Activated gamma-delta T cell treated with Interleukin-2 at 50 U/mL for 16 hours (primary cell): ENCODE measurements around the gene SSNA1.
A peak's percentile ranks its signal among the peaks of the same experiment; 100 is the strongest.

ENCODE experiments used
- DNase-seq: peaks from one replicate; pipeline ENCODE4 v3.0.0-alpha.2; 2020

SSNA1 gene

DNA sequence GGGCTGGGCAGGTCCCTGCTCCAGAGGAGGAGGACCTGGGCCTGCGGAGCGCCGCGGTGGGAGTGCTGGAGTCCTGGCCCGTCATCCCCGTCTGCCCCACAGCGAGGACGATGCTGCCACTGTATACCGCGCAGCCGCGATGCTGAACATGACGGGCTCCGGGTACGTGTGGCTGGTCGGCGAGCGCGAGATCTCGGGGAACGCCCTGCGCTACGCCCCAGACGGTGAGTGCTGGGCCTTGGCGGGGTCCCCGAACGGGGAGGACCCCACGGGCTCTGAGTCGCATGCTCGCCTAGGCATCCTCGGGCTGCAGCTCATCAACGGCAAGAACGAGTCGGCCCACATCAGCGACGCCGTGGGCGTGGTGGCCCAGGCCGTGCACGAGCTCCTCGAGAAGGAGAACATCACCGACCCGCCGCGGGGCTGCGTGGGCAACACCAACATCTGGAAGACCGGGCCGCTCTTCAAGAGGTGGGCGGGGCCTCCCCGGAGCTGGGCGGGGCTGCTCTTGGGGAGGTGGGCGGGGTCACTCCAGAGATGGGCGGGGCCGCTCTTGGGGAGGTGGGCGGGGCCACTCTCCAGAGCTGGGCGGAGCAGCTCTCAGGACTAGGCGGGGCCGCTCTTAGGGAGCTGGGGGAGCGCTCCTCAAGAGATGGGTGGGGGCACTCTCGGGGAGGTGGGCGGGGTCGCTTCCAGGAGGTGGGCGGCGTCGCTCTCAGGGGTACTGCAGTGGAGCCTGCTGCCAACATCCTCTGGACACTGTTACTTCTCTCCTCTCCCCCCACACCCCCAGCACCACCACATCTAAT is 31.7 kb upstream of the SSNA1 start:
- peak; percentile 45 for DNase-seq

DNA sequence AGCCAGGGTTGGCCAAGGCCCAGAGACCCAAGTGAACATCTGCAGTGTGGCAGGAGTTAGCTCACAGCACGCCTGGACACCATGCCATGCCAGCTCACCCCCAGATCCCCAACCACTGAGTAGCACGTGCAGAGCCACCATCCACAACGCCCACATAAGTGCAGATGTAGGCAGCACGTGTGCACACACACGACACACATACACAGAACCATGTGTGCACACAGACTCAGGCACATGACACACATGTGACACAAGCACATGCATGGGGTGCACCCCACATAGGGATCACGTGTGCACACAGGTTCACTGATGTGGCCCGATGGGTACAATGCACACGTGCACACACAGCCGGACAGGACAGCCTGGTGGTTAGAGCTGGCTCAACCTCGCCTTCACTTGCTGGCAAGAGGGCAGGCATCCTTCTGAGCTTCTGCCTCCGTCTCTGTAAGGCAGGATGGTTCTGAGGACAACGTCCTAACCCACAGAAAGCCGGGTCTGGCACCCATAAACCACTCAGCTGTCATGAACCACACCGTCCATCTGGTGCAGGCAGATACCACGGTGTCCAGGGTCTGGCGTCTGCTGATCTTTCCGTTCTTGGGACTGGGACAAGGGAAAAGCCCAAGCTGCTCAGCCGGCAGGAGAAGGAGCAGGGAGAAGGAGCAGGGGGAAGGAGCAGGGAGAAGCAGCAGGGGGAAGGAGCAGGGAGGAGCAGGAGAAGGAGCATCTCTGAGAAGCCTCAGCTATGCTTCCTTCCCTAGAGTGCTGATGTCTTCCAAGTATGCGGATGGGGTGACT is 30.7 kb upstream of the SSNA1 start:
- DNase-seq = no peak

DNA sequence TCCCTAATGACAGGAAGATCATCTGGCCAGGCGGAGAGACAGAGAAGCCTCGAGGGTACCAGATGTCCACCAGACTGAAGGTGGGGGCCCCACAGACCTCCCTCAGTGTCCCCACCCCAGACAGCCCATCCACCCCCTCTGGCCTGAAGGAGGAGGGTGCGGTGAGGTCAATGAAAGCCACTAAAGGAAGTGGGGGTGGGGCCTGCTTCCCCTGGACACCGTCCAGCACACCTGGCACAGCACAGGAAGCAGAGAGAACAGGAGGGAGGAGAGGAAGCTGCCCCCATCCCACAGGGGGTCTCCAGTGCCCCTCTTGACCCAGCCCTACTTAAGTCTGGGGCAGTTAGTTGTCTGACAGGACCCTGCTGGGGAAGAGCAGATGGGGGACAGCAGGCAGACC is 29.9 kb upstream of the SSNA1 start:
- DNase-seq = no peak

DNA sequence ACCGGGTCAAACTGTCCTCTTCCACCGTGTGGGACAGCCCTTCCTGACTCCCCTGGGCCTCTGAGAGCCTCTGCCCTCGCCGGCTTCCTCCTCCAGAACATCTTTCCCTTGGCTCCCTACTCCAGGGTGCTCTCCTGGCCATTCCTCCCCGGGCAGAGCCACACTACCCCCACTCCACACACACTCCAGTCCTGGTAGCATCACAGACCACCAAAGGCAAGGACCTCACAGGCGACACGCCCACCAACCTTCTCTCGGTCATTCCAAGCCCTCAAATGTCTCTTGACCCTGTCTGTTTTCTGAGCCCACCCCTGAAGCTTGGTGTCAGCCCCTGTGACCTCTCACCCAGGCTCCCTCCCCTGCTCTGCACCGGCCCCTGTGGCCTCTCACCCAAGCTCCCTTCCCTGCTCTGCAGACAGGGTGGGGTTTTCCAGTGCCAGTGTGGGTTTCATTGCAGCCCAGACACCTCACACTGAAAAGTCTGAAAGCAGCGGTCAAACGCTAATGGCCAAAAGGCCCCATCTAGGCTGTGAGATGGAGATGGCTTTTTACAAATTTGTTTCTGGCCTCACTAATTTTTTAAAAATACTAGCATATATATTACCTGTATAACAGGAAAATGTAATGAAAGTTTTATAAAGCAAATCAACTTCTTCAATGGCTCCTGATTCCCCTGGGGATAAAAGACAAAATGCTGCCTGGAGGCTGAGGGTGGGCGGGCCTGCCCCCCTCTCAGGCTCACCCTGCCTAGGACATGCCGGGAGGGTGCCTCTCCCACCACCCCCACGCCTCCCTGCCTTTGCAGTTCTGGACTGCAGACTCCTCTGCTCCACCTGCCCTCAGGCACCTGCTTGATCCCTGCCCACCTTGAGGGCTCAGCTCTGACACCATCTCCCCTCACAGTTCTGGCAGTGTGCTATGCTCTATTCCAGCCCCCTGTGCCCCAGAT is 29.1 kb upstream of the SSNA1 start:
- DNase-seq = no peak

DNA sequence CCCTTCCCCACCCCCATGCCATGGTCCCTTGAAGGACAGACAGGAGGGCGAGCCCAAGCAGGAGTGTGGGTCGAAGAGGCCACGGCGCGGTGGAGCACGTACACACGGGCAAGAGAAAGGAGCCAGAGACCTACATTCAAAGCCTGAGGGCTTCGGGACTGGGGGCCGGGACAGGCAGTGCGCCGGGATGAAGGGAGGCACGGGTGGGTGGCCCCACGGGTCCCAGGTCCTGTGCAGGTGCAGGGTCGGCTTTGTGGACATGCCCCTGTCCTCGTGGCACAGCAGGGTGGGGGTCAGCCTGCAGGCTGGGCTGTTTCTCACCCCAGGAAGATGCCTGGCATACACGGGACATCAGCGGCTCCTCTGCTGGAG is 28.4 kb upstream of the SSNA1 start:
- DNase-seq = no peak

DNA sequence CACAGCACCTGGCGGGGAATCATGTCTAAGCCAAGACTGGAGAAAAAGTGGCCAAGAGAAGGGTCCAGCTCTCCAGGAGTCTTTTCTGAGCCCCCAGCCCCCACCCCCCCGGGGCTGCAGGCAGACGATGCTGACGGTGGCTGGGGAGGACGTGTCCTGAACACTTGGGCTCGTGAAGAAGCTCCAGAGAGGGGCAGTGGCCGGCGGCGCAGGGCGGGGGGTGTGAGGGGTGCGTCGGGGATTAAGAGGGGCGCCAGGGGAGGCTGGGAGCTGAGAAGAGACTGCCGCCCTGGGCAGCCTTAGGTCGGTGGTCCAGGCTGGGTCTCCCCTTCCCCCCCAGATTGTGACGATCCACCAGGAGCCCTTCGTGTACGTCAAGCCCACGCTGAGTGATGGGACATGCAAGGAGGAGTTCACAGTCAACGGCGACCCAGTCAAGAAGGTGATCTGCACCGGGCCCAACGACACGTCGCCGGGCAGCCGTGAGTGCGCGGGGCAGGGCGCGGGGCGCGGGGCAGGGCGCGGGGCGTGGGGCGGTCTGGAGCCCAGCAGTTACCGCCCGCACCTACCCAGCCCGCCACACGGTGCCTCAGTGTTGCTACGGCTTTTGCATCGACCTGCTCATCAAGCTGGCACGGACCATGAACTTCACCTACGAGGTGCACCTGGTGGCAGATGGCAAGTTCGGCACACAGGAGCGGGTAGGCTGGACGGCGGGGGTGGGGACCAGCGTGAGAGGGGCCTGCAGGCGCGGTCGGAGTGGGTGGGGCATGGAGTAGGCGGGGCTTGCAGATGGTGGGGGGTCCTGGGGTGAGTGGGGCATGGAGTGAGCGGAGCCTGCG is 27.5 kb upstream of the SSNA1 start:
- DNase-seq = no peak

DNA sequence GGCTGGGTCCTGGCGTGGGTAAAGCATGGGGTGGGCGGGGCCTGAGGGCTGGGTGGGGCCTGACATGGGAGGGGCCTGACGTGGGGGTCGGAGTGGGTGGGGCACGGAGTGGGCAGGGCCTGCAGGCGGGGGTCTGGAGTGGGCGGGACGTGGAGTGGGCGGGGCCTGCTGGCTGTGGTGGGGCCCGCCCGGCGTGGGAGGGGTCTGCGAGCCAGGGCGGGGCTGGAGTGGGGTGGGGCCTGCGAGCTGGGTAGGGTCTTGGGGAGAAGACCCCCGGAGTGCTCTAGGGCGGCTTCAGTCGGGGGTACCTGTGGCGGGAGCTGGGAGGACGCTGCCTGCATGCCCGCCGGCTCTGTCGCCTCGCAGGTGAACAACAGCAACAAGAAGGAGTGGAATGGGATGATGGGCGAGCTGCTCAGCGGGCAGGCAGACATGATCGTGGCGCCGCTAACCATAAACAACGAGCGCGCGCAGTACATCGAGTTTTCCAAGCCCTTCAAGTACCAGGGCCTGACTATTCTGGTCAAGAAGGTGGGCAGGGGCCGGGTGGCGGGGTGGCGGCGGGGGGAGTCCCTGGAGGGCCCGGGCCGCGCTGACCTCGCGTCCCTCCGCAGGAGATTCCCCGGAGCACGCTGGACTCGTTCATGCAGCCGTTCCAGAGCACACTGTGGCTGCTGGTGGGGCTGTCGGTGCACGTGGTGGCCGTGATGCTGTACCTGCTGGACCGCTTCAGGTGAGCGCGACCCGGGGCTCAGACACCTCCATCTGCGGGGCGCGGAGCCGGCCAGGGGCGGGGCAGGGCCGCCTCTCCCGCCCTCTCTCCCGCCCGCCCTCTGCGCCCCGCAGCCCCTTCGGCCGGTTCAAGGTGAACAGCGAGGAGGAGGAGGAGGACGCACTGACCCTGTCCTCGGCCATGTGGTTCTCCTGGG is 26.7 kb upstream of the SSNA1 start:
- DNase-seq = no peak

DNA sequence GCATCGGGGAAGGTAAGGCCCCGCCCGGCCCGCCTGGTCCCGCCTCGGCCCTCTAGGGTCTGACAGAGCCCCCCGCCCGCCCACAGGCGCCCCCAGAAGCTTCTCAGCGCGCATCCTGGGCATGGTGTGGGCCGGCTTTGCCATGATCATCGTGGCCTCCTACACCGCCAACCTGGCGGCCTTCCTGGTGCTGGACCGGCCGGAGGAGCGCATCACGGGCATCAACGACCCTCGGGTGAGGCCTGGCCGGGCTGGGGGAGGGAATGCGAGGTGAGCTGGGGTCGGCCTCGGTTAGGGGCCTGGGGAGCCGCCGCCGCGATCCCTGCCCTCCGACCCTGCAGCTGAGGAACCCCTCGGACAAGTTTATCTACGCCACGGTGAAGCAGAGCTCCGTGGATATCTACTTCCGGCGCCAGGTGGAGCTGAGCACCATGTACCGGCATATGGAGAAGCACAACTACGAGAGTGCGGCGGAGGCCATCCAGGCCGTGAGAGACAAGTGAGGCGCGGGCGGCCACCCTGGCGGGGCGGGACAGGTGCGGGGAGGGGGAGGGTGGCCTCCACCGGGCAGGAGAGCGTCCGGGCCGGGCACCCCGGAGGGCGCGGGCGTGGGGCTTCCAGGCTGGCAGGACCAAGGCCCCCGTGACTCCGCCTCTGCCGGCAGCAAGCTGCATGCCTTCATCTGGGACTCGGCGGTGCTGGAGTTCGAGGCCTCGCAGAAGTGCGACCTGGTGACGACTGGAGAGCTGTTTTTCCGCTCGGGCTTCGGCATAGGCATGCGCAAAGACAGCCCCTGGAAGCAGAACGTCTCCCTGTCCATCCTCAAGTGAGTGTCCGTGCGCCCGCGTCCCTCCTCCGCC is 25.7 kb upstream of the SSNA1 start:
- no peak for DNase-seq

DNA sequence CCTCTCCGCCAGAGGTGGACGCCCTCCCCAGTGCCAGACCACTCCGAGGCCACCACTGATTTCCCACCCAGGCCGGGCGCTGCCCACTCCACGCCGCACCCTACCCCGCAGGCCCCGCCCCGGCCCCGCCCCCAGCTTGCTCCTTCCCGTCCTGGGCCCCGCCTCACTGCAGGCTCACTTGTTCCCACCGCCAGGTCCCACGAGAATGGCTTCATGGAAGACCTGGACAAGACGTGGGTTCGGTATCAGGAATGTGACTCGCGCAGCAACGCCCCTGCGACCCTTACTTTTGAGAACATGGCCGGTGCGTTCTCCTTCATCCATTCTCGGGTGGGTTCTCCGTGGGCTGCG is 25.1 kb upstream of the SSNA1 start:
- DNase-seq = no peak

DNA sequence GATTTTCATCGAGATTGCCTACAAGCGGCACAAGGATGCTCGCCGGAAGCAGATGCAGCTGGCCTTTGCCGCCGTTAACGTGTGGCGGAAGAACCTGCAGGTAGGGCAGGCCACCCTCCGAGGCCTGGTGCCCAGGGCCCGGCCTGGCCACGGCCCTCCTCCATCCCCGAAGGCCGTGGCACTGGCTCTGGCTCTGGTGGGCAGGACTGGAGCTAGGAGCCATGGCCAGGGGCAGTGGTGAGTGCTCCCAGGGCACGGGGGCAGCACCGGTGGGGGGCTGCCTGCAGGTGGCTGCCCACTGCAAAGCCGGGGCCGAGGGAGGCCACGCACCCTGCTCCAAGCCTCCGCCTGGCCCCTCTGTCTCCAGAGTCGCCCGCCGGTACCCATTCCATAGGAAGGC is 24.7 kb upstream of the SSNA1 start:
- no peak for DNase-seq

DNA sequence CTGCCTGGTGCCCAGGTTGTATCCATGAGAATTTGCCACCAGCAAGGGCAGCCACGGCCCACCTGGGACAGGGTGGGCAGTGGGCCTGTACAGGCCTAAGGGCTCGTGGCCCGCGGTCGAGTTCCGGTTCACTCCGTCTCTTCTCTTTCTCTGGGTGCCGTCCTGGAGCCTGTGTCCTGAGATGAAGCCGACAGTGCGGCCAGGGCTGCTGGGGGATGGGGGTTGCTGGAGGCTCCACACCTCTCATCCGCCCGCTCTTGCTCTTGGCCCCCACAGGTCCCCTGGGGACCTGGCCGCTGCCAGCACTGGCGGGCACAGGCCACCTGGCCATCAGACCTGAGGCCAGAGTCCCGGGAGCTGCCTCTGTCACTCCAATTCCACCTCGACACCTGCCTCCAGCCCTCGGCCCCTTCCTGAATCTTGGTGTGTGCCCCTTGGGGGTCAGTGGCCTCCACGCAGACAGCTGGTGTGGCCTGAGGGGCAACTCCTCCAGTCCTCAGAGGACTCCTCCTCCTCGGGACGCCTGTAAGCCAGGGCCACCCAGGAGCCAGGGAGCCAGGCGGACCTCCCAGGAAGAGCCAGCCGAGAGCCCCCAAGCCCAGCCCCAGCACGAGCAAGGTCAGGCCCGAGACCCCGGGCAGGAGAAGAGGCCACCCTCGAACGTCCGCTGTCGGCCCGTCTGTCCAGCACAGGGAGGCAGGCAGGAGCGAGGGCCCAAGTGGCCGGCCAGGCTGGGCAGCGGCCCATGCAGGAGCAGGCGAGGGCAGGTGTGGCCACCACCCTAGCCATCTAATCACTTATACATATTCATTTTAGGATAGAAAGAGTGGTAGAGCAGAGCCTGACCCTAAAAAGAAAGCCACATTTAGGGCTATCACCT is 23.9 kb upstream of the SSNA1 start:
- no peak for DNase-seq

DNA sequence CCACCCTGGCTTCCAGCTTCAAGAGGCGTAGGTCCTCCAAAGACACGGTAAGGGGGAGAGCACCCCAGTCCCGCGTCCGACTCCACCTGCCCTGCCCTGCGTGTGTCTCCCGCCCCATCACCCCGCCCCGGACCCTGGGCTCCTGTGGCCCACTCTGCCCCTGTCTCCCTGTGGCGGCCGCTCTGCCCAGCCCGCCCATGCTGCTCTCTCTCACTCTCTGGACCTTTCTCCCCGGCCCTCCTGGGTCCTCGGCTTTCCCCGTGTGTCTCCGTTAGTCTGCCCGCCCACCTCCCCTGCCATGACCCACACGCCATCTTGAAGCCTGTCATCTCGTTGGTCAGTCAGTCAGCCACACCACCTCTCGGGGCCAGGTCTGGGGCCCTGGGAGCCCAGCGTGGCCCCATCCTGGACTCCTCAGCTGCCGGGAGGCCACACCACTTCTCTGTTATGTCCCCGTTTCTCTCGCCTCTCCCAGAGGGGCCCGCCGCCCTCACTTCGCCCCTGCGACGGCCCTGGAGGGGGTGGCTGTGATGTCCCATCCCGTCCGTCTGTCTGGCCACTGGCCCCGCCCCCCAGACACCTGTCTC is 23.1 kb upstream of the SSNA1 start:
- no peak for DNase-seq

DNA sequence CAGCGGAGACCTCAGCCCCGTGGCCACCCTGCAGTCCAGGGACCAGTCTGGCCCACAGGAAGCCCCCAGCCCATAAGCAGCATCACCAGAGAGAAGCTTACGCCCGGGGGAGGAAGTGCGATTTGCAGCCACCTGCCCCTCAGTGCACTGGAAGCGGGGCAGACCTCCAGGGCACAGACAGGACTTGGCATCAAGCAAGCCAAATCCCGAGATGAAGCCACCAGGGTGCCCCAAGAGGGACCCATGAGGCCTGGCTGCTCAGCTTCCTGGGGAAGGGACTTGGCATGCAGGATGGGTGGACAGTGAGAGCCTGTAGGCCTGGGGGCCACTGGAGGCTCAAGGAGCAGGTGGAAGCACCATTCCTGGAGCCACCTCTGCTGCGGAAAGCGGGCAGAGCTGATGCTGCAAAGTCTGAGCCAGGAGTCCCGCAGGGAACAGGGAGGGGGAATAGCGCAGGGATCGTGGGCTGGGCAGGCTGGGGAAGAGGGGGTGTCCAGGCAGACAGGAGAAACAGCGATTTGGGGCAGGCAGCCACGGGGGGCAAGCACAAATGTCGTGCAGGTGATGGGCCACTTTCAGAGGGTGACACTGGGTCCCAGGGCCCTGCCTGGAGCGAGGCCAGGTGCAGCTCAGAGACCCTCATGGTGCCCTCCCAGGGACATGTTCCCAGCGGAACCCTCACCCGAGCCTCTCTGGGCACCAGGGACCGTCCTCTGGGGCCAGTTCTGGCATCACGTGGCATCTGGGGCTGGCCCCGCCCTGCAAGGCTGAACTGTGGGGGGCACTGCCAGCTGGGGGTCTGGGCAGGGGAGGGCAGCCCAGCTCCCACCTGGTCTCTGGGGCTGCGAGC is 21.9 kb upstream of the SSNA1 start:
- DNase-seq = no peak

DNA sequence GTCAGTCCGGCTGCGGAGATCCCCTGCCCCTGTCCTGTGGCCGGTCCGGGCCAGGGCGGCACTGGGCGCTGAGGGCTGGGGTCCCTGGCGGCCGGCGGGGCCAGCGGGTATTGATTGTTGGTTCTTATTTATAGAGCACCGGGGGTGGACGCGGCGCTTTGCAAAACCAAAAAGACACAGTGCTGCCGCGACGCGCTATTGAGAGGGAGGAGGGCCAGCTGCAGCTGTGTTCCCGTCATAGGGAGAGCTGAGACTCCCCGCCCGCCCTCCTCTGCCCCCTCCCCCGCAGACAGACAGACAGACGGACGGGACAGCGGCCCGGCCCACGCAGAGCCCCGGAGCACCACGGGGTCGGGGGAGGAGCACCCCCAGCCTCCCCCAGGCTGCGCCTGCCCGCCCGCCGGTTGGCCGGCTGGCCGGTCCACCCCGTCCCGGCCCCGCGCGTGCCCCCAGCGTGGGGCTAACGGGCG is 21.2 kb upstream of the SSNA1 start:
- DNase-seq = no peak

DNA sequence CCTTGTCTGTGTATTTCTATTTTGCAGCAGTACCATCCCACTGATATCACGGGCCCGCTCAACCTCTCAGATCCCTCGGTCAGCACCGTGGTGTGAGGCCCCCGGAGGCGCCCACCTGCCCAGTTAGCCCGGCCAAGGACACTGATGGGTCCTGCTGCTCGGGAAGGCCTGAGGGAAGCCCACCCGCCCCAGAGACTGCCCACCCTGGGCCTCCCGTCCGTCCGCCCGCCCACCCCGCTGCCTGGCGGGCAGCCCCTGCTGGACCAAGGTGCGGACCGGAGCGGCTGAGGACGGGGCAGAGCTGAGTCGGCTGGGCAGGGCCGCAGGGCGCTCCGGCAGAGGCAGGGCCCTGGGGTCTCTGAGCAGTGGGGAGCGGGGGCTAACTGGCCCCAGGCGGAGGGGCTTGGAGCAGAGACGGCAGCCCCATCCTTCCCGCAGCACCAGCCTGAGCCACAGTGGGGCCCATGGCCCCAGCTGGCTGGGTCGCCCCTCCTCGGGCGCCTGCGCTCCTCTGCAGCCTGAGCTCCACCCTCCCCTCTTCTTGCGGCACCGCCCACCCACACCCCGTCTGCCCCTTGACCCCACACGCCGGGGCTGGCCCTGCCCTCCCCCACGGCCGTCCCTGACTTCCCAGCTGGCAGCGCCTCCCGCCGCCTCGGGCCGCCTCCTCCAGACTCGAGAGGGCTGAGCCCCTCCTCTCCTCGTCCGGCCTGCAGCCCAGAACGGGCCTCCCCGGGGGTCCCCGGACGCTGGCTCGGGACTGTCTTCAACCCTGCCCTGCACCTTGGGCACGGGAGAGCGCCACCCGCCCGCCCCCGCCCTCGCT is 20.5 kb upstream of the SSNA1 start:
- DNase-seq = no peak

DNA sequence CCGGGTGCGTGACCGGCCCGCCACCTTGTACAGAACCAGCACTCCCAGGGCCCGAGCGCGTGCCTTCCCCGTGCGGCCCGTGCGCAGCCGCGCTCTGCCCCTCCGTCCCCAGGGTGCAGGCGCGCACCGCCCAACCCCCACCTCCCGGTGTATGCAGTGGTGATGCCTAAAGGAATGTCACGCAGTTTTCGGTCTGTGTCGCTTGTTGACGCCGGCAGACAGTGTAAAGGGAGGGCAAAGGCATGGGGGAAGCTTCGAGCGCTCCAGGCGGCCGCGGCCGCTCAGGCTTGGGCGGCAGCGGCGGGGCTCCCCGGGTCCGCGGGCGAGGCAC is 19.9 kb upstream of the SSNA1 start:
- DNase-seq = no peak
